ENCODE measurements around the gene NDUFS2.

GRCh38 chr1:161187311-161187710, 14.9 kb upstream of the NDUFS2 start:
- no peak for TF ChIP-seq POLR2AphosphoS5 (IDR thresholded peaks at IDR 0.05; ENCODE audit: low read depth, low read length)
- TF ChIP-seq, protein P1, sequence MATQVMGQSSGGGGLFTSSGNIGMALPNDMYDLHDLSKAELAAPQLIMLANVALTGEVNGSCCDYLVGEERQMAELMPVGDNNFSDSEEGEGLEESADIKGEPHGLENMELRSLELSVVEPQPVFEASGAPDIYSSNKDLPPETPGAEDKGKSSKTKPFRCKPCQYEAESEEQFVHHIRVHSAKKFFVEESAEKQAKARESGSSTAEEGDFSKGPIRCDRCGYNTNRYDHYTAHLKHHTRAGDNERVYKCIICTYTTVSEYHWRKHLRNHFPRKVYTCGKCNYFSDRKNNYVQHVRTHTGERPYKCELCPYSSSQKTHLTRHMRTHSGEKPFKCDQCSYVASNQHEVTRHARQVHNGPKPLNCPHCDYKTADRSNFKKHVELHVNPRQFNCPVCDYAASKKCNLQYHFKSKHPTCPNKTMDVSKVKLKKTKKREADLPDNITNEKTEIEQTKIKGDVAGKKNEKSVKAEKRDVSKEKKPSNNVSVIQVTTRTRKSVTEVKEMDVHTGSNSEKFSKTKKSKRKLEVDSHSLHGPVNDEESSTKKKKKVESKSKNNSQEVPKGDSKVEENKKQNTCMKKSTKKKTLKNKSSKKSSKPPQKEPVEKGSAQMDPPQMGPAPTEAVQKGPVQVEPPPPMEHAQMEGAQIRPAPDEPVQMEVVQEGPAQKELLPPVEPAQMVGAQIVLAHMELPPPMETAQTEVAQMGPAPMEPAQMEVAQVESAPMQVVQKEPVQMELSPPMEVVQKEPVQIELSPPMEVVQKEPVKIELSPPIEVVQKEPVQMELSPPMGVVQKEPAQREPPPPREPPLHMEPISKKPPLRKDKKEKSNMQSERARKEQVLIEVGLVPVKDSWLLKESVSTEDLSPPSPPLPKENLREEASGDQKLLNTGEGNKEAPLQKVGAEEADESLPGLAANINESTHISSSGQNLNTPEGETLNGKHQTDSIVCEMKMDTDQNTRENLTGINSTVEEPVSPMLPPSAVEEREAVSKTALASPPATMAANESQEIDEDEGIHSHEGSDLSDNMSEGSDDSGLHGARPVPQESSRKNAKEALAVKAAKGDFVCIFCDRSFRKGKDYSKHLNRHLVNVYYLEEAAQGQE (IDR thresholded peaks at IDR 0.05; ENCODE audit: insufficient read depth in 1 of 2, low read depth in 2 of 2, low read length in 2 of 2), result no peak

Measured in PFSK-1 (cell line).